Stomach (tissue), 9 donors: Measurements from ENCODE around the gene ZNF816. TPM values are rescaled to one million over a fixed set of nuclear protein-coding genes. Genes with fewer than 3 reads are reported as not detected.
"Not testable (repeated sequence)": the region's sequence is repeated elsewhere in the genome, so short reads cannot be mapped to it uniquely, and the experiment has no call there.

Experiments used
- DNase-seq, 2 donors: peaks; one replicate each; pipeline versions ENCODE4 v3.0.0 to v3.0.0-alpha.2; 2013 to 2019
- H3K27ac ChIP-seq, 5 donors: fragments of 200-600 bp in 4 of 5; sonication (generic) in 4 of 5; one replicate each; pipeline ENCODE4 v1.5.1; 2013 to 2019; ENCODE audit warnings: mild to moderate bottlenecking in 1 of 5, moderate library complexity in 1 of 5
- H3K27me3 ChIP-seq, 3 donors: fragments of 200-600 bp; sonication (generic); one replicate each; pipeline ENCODE4 v1.5.1; 2017 to 2019; ENCODE audit warnings: mixed run types in 1 of 3
- H3K36me3 ChIP-seq, 4 donors: fragments of 200-600 bp; sonication (generic); 1 replicate in 3 of 4; 2 replicates in 1 of 4; pipeline ENCODE4 v1.5.1; 2016 to 2019
- H3K4me1 ChIP-seq, 4 donors: fragments of 200-600 bp; sonication (generic); one replicate each; pipeline ENCODE4 v1.5.1; 2016 to 2019
- H3K4me3 ChIP-seq, 4 donors: fragments of 200-600 bp; sonication (generic) in 3 of 4; one replicate each; pipeline ENCODE4 v1.5.1; 2016 to 2019; ENCODE audit warnings: mild to moderate bottlenecking in 1 of 4
- H3K9me3 ChIP-seq, 4 donors: fragments of 200-600 bp; sonication (generic); one replicate each; pipeline ENCODE4 v1.5.1; 2016 to 2019
- CTCF ChIP-seq, 7 experiments: fragments of 450-650 bp in 4 of 7; fragments of 200-600 bp in 3 of 7; sonication (generic) in 3 of 7; IDR thresholded peaks; one replicate each; pipeline ENCODE4 v1.5.1; 2016 to 2019; ENCODE audit warnings: antibody characterized with exemption in 7 of 7, control low read depth in 2 of 7, mild to moderate bottlenecking in 1 of 7
- EP300 ChIP-seq: sonication (generic); formaldehyde crosslinking; IDR thresholded peaks from one replicate; pipeline ENCODE4 v1.6.1; 2017; ENCODE audit warnings: antibody characterized with exemption
- POLR2A ChIP-seq, 4 donors: fragments of 450-650 bp; IDR thresholded peaks; one replicate each; pipeline ENCODE4 v1.6.1; 2016; ENCODE audit warnings: antibody characterized with exemption in 4 of 4, control low read depth in 2 of 4, mild to moderate bottlenecking in 1 of 4, moderate library complexity in 1 of 4
- POLR2AphosphoS5 ChIP-seq, 3 donors: sonication (generic); formaldehyde crosslinking; IDR thresholded peaks; one replicate each; pipeline ENCODE4 v1.6.1; 2016; ENCODE audit warnings: antibody characterized with exemption in 3 of 3
- WGBS, 5 donors: extraction: QIAGEN DNeasy Blood & Tissue Kit in 3 of 5; methylation state at CpG; one replicate each; pipeline versions ENCODE4 v1.1.5 to v1.1.7; 2013 to 2018; 5-methylcytosine and 5-hydroxymethylcytosine counted together
- intact Hi-C: fragments of 100-400 bp; cut with DNase I; formaldehyde crosslinking; loops from one replicate; pipeline ENCODE4 v1.15.1; 2023; ENCODE audit warnings: low total_unique reads
- polyA plus RNA-seq, 3 donors: library from polyadenylated mRNA; stranded (reverse); fragments of 200-250 nt; gene quantifications; one replicate each; pipeline ENCODE4 v1.2.3, GENCODE V29; 2013
- total RNA-seq, 5 donors: library from RNA; depleted of rRNA; stranded (reverse); fragments of >200 nt; gene quantifications; one replicate each; pipeline versions ENCODE4 v1.1.0 to v1.2.3, GENCODE V29; 2014 to 2016
- donor health status: healthy with polysubstance abuse.
- donor health status: Bipolar disorder and iron deficiency.
- donor health status: healthy.

The ZNF816 gene
- total and polyA plus RNA-seq, 8 donors = 2.9 to 41.4 (median 8.7) TPM

DNA sequence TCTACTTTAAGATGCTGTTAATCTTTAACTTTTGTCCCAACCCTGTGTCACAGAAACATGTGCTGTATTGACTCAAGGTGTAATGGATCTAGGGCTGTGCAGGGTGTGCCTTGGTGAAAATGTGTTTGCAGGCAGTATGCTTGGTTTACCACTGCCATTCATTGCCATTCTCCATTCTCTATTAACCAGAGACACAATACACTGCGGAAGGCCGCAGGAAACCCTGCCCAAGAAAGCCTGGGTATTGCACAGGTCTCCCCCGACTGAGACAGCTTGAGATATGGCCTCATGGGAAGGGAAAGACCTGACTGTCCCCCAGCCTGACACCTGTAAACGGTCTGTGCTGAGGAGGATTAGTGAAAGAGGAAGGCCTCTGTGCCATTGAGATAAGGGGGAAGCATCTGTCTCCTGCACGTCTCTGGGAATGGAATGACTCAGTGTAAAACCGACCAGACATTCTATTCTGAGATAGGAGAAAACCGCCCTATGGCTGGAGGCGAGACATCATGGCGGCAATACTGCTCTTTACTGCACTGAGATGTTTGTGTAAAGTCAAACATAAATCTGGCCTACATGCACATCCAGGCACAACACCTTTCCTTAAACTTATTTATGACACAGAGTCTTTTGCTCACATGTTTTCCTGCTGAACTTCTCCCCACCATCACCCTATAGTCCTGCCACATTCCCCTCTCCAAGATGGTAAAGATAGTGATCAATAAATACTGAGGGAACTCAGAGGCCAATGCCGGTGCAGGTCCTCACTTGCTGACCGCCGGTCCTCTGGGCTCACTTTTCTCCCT, 26.3 kb downstream of the ZNF816 start:
- intact Hi-C loops = no loop called here
- H3K9me3 ChIP-seq = no peaks in the 10 kb centered on the region
- peak overlapping the region; percentile 79 to 95 (median 90) for H3K27ac ChIP-seq
- peak overlapping the region in 1 of 4 donors; percentile 1 for H3K4me3 ChIP-seq
- no peaks in the 10 kb centered on the region for H3K27me3 ChIP-seq
- peaks cover 0 to 24% (median 6%) of the 10 kb centered on the region in 4 donors for H3K36me3 ChIP-seq
- peak; percentile 60 to 88 for DNase-seq
- peak in 2 of 3 donors; percentile 68 to 70 for TF ChIP-seq POLR2AphosphoS5 (IDR thresholded peaks at IDR 0.05)
- no peak for TF ChIP-seq EP300
- TF ChIP-seq POLR2A (IDR thresholded peaks at IDR 0.05) = peak in 1 of 4 donors; percentile 11
- no peak for TF ChIP-seq CTCF (IDR thresholded peaks at IDR 0.05)
- peaks cover 16 to 65% (median 51%) of the 10 kb centered on the region in 4 donors for H3K4me1 ChIP-seq
- 30 to 51% (median 41%) methylated on average over 12 of the region's 12 CpGs for WGBS, 5 donors

- Histone ChIP-seq H3K27ac (peak overlapping the region; percentile 79 to 95 (median 82)), H3K4me1 (peaks cover 16 to 56% (median 43%) of the 10 kb centered on the region in 4 donors), H3K9me3 (no peaks in the 10 kb centered on the region), H3K27me3 (no peaks in the 10 kb centered on the region), H3K36me3 (peaks cover 0 to 26% (median 6%) of the 10 kb centered on the region in 4 donors), H3K4me3 (peak overlapping the region in 1 of 4 donors; percentile 16)
- intact Hi-C loops = no loop called here
- peak; percentile 53 to 67 for DNase-seq
- 34 to 69% (median 48%) methylated on average over 8 of the region's 8 CpGs for WGBS, 5 donors
- no peak for TF ChIP-seq POLR2AphosphoS5 (IDR thresholded peaks at IDR 0.05)
- TF ChIP-seq EP300 = no peak
- no peak for TF ChIP-seq CTCF (IDR thresholded peaks at IDR 0.05)
- TF ChIP-seq POLR2A (IDR thresholded peaks at IDR 0.05) = no peak
Observed at GRCh38 chr19:52935434-52935833, 27.2 kb downstream of the ZNF816 start.

- WGBS, 5 donors = 79 to 86% (median 81%) methylated on average over 9 of the region's 9 CpGs
- H3K4me3 ChIP-seq, intact Hi-C loops, H3K27me3 ChIP-seq, H3K9me3 ChIP-seq, DNase-seq: not testable (repeated sequence)
- Histone ChIP-seq H3K27ac (peak overlapping the region; percentile 53 to 93 (median 90)), H3K4me1 (peaks cover 13 to 33% (median 27%) of the 10 kb centered on the region in 4 donors), H3K36me3 (peaks cover 13 to 31% (median 28%) of the 10 kb centered on the region in 4 donors)
Observed at GRCh38 chr19:52924641-52925040, 38.0 kb downstream of the ZNF816 start.

- Histone ChIP-seq H3K4me1 (peaks cover 13 to 33% (median 27%) of the 10 kb centered on the region in 4 donors), H3K4me3 (peak overlapping the region; percentile 54 to 74 (median 64)), H3K9me3 (no peaks in the 10 kb centered on the region), H3K27me3 (no peaks in the 10 kb centered on the region), H3K27ac (peak overlapping the region; percentile 85 to 96 (median 93)), H3K36me3 (peaks cover 12 to 27% (median 21%) of the 10 kb centered on the region in 4 donors)
- peak; percentile 66 to 83 for DNase-seq
- TF ChIP-seq CTCF (IDR thresholded peaks at IDR 0.05) = peak in 1 of 7 experiments; percentile 5
- peak in 2 of 4 donors; percentile 3 to 13 for TF ChIP-seq POLR2A (IDR thresholded peaks at IDR 0.05)
- TF ChIP-seq POLR2AphosphoS5 (IDR thresholded peaks at IDR 0.05) = no peak
- TF ChIP-seq EP300 = no peak
- WGBS, 5 donors = 20 to 43% (median 30%) methylated on average over 18 of the region's 18 CpGs
- intact Hi-C loops = no loop called here
Observed at GRCh38 chr19:52923778-52924593, 38.7 kb downstream of the ZNF816 start.
